HCEC 1CT (cell line): ENCODE measurements around the gene ACMSD.
"Not testable (repeated sequence)": the region's sequence is repeated elsewhere in the genome, so short reads cannot be mapped to it uniquely, and the experiment has no call there.

Experiments
- DNase-seq: peaks from one replicate; pipeline ENCODE4 v3.0.0-alpha.2; 2017

Gene ACMSD

DNA sequence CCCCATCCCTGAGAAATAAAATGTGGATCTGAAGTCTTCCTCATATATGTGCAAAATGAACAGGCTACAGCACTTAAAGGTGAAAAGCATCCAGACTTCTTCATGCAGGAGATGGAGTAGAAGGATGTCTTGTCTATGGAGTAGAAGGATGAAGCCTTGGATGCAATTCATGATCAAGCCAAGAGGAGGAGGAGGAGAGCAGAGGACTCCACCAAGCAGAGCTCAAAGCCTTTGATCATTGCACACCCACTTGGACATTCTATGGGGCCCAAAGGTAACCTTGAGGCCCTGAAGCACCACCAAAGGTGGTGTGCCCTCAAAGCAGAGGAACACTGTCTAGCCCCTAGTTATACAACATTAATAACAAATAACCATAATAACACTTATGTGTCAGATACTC lies 17.3 kb downstream of the ACMSD start:
- DNase-seq = no peak

DNA sequence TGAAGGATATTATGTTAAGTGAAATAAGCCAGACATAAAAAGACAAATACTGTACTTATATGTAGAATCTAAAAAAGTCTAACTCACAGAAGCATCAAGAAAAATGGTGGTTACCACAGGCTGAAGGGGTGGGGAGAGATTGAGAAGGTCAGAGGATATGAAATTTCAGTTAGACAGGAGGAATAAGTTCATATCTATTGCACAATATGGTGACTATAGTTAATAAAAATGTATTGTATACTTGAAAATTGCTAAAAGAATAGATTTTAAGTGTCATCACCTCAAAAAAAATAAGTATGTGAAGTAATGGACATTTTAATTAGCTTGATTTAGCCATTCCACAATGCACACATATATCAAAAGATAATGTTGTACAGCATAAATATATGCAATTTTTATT lies 19.8 kb downstream of the ACMSD start:
- peak; percentile 27 for DNase-seq

DNA sequence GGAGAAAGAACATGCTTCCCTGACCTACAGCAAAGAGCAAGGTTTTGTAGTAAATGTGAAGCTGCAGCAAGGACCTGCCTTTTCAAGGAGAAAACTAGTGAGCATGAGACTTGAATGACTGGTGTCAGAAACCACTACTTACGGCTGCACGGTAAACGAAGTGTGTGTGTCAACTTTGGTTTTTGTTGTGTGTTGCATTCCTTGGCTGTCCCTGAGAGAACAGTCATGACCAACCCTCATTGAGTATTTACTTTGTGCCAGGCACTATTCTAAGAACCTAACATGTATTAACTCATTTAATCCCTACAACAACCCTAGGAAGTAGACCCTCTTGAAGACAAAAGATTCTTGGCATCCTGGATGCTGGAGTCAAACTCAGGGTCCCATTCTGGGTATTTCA lies 22.8 kb downstream of the ACMSD start:
- no peak for DNase-seq

- DNase-seq = no peak
Observed at GRCh38 chr2:134862069-134862468, 23.7 kb downstream of the ACMSD start.

DNA sequence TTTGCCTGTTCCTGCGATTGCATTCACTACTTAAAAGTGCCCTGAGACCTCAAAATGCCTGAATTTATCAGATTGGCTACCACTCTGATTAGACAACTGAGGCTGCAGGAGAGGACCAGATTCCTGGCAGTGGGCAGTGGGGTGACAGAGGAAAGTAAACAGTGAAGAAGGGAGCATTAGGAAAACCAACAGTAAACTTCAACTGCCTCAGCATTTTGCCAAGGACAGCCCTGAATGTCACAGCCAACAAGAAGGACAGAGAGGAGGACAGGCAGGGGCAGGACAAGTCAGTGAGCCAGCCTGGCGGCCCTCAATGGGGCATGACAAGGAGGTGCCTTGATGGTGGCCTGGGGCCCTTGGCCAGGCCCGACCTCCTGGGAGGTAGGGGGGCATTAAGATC lies 24.3 kb downstream of the ACMSD start:
- no peak for DNase-seq

- DNase-seq = no peak
Observed at GRCh38 chr2:134863446-134863845, 25.0 kb downstream of the ACMSD start.

- no peak for DNase-seq
Observed at GRCh38 chr2:134865067-134865787, 26.8 kb downstream of the ACMSD start.

DNA sequence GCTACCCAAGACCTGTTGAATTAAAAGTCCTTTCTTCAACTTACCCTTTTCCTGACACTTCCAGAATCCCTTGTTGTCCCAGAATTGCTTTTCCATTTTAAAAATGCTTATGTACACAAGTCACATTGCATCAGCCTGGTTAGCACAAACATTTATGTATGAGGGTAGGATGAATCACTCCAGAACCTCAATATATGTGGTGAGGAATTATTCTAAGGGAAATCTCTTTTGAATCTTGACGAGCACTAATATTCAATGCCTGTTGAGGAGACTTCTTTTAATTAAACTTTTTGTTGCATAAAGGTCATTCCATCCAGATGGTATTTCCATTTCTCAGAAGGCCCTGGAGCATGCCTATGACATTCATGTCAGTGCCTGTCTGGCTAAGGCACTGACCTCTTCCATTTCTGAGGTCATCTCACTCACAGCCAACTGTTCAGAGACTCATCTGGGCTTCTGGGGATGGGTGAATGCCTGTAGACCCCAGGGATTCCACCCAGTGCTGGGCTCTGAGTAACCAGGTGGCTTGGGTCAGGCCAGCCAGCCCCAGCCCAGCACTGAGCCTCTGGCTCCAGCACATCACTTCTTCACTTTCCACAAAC lies 28.2 kb downstream of the ACMSD start:
- DNase-seq = peak; percentile 83

DNA sequence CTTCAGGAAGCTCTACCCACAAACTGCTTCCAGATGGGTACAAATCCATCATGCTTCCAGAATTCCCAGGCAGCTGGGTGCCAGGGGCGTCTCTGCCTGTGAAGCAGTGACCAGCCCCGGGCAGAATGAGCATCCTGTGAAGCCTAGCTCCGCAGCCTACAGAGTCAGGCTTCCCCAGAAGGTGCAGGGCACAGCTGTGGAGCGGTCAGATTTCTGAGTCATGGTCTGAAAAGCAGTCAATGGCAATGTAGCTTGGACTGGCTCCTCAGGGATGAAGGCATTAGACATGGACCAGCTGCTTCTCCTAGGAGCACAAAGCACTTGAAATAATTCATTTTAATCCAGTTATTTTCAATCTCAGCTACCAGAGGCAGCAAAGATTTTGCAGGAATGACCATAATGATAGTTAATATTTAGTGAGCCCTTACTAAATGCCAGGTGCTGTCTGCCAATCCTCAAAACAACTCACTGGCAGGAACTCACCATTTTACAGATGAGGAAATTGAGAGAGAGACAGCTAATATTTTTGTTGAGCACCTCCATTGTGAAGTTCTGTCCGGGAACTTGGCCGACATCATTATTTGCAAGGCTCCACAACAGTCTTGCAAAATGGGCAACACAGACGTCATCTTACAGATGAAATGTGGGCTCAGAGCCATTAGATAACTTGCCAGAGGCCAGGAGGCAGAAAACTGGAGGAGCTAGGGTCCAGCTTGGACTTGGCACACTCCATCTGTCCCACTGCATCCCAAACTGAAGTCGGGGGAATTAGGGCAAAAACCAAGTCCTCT lies 31.7 kb downstream of the ACMSD start:
- DNase-seq = peak; percentile 74

GRCh38 chr2:134873152-134873551 lies 34.7 kb downstream of the ACMSD start:
- DNase-seq = no peak

- DNase-seq = no peak
Observed at GRCh38 chr2:134875309-134875708, 36.9 kb downstream of the ACMSD start.

DNA sequence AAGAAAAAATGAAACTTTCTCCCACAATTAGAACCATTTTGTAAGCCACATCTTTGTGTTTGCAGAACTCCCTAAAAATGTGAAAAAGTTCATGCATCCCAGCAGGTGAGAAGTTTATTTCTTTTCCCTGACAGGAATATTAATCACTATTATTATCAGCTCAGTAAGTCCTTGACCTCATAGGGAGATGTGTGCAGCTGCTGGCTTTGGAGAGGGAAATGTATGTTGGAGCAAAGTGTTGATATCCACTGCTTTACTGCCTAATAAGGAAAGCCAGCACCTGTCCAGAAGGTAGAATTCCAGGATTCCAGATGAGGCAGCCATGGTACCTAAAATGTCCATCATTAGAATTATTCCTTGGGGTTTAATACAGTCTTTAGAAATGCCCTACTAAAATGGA lies 44.4 kb downstream of the ACMSD start:
- DNase-seq = no peak

- no peak for DNase-seq
Observed at GRCh38 chr2:134883552-134884293, 45.3 kb downstream of the ACMSD start.

DNA sequence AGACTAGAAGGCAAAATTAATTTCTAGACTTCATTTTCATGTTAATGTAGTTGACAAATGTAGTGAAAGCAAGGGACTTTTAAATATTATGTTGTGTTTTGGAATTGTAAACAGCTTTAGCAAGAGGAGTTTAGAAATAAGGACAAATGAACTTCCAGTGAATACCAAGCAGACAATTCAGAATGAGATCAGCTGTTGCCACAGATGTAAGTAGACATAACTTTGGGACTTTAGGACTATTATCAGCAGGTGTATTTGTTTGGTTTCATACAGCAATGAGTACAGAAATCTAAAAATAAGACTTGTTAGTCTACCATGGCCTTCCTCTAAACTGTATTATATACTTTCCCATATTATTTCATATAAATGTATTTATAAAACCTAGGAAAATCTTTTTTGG lies 46.0 kb downstream of the ACMSD start:
- no peak for DNase-seq

- DNase-seq = no peak
Observed at GRCh38 chr2:134892282-134893035, 54.0 kb downstream of the ACMSD start.

GRCh38 chr2:134897932-134898331 lies 59.5 kb downstream of the ACMSD start:
- peak; percentile 34 for DNase-seq

DNA sequence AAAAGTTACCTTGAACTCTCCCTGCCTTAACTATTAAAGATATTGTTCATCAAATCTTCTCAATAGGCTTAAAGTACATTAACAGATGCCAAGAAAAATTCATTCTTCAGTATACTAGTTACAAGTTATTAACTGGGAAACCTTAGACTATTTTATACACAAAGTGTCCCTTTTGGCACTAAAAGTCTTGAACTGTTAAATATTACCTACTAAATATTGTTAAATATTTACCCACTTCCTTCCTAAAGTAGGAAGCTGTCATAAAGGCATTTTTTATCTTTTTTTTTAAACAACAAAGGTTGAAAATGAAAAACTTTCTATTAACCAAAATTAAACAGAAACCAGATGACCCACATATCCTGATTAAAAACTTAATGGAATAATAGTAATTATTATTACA lies 60.8 kb downstream of the ACMSD start:
- no peak for DNase-seq

DNA sequence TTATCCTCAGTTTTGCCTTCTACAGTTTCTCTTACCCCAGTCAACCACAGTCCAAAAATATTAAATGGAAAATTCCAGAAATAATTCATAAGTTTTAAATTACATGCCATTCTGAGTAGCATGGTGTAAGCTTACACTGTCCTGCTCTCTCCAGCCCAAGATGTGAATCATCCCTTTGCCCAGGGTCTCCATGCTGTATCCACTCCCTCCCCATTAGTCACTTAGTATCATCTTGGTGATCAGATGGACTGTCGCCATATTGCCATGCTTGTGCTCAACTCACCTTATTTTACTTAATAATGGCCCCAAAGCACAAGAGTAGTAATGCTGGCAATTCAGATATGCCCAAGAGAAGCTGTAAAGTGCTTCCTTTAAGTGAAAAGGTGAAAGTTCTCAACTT lies 61.7 kb downstream of the ACMSD start:
- peak; percentile 52 for DNase-seq

DNA sequence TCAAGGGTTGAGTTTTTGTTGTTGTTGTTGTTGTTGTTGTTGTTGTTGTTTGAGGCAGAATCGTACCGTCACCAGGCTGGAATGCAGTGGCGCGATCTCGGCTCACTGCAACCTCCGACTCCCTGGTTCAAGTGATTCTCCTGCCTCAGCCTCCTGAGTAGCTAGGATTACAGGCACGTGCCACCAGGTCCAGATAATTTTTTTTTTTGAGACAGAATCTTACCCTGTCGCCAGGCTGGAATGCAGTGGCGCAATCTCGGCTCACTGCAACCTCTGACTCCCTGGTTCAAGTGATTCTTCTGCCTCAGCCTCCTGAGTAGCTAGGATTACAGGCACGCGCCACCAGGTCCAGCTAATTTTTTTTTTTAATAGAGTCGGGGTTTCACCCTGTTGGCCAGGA lies 65.3 kb downstream of the ACMSD start:
- DNase-seq = not testable (repeated sequence)

GRCh38 chr2:134905168-134905567 lies 66.8 kb downstream of the ACMSD start:
- DNase-seq = no peak

GRCh38 chr2:134906726-134907125 lies 68.3 kb downstream of the ACMSD start:
- no peak for DNase-seq

GRCh38 chr2:134907441-134908116 lies 69.2 kb downstream of the ACMSD start:
- DNase-seq = not testable (repeated sequence)
